Omental fat pad (tissue), 4 donors: ENCODE measurements around the gene LSM14A. TPM values are rescaled to one million over a fixed set of nuclear protein-coding genes. Genes with fewer than 3 reads are reported as not detected.
A peak's percentile ranks its signal among the peaks of the same experiment; 100 is the strongest.
"Not testable (repeated sequence)": the region's sequence is repeated elsewhere in the genome, so short reads cannot be mapped to it uniquely, and the experiment has no call there.

Source experiments
- ATAC-seq: fragments of 150-250 bp; one replicate; pipeline ENCODE4 v1.9.1; 2016; ENCODE audit warnings: mild to moderate bottlenecking, moderate library complexity; ENCODE audit not compliant: low FRiP score
- DNase-seq: peaks from one replicate; pipeline ENCODE4 v3.0.0-alpha.2; 2019; ENCODE audit warnings: low spot score
- CTCF ChIP-seq, 3 donors: fragments of 450-650 bp; IDR thresholded peaks; one replicate each; pipeline ENCODE4 v1.5.1; 2016 to 2017; ENCODE audit warnings: antibody characterized with exemption in 3 of 3, mild to moderate bottlenecking in 3 of 3, moderate library complexity in 2 of 3
- total RNA-seq, 4 donors: library from RNA; depleted of rRNA; stranded (reverse); fragments of >200 nt; gene quantifications; one replicate each; pipeline ENCODE4 v1.1.0, GENCODE V29; 2016

The LSM14A gene
- total RNA-seq, 4 donors from 2014 or later, result 63.0 to 128 (median 93.1) TPM

- no peak for ATAC-seq
- TF ChIP-seq CTCF (IDR thresholded peaks at IDR 0.05), result no peak
- no peak for DNase-seq
These were observed 71.7 kb downstream of the LSM14A start for GRCh38 chr19:34243876-34244578.

GRCh38 chr19:34244611-34245299 lies 72.5 kb downstream of the LSM14A start:
- no peak for TF ChIP-seq CTCF (IDR thresholded peaks at IDR 0.05)
- ATAC-seq (no peak), DNase-seq (no peak)

- no peak for DNase-seq
- no peak for TF ChIP-seq CTCF (IDR thresholded peaks at IDR 0.05)
- no peak for ATAC-seq
These were observed 74.0 kb downstream of the LSM14A start for GRCh38 chr19:34246340-34246739.

GRCh38 chr19:34248941-34249340 lies 76.6 kb downstream of the LSM14A start:
- no peak for ATAC-seq
- no peak for DNase-seq
- TF ChIP-seq CTCF (IDR thresholded peaks at IDR 0.05), result no peak

GRCh38 chr19:34253167-34253566 lies 80.9 kb downstream of the LSM14A start:
- DNase-seq, ATAC-seq: not testable (repeated sequence)

GRCh38 chr19:34253681-34254045 lies 81.4 kb downstream of the LSM14A start:
- not testable (repeated sequence) for ATAC-seq, DNase-seq

- no peak for TF ChIP-seq CTCF (IDR thresholded peaks at IDR 0.05)
- DNase-seq (peak; percentile 55), ATAC-seq (peak; percentile 94)
These were observed 81.9 kb downstream of the LSM14A start, which contains the start of gene GARRE1 for GRCh38 chr19:34254046-34254697. GARRE1 (plus strand) TSS chr19:34254554; CDS start chr19:34300474, 45,920 bp downstream.
